ENCODE data around the gene SMIM8. TPM values are rescaled to one million over a fixed set of nuclear protein-coding genes. Genes with fewer than 3 reads are reported as not detected.
"Not testable (repeated sequence)": the region's sequence is repeated elsewhere in the genome, so short reads cannot be mapped to it uniquely, and the experiment has no call there.

SMIM8 gene
- total RNA-seq, 1 donor from 2014 or later = 13.5 TPM

- Mint-ChIP-seq H3K27ac (ENCODE audit: unreplicated experiment) (no peak overlapping the region), H3K27me3 (ENCODE audit: low read depth) (peaks cover 16% of the 10 kb centered on the region), H3K4me1 (no peaks in the 10 kb centered on the region), H3K4me3 (no peak overlapping the region), H3K36me3 (ENCODE audit: low read depth) (no peaks in the 10 kb centered on the region), H3K9me3 (no peaks in the 10 kb centered on the region)
- no peak for DNase-seq (ENCODE audit: low read depth, low spot score)
- TF ChIP-seq CTCF (conservative IDR thresholded peaks at IDR 0.05) = no peak
These were observed 7.3 kb upstream of the SMIM8 start for GRCh38 chr6:87315071-87315470.

- H3K4me3 Mint-ChIP-seq = peak overlapping the region; percentile 17
- H3K27me3 Mint-ChIP-seq (ENCODE audit: low read depth) = peaks cover 3% of the 10 kb centered on the region
- no peak overlapping the region for H3K27ac Mint-ChIP-seq (ENCODE audit: unreplicated experiment)
- DNase-seq (ENCODE audit: low read depth, low spot score) = no peak
- peaks cover 4% of the 10 kb centered on the region for H3K36me3 Mint-ChIP-seq (ENCODE audit: low read depth)
- no peak for TF ChIP-seq CTCF (conservative IDR thresholded peaks at IDR 0.05)
- H3K4me1 Mint-ChIP-seq = peaks cover 9% of the 10 kb centered on the region
- H3K9me3 Mint-ChIP-seq = peaks cover 4% of the 10 kb centered on the region
These were observed 3.0 kb upstream of the SMIM8 start for GRCh38 chr6:87319271-87319987.

- Mint-ChIP-seq H3K36me3 (ENCODE audit: low read depth) (peaks cover 23% of the 10 kb centered on the region), H3K4me1 (peaks cover 17% of the 10 kb centered on the region), H3K4me3 (peak overlapping the region; percentile 69)
- DNase-seq (ENCODE audit: low read depth, low spot score); H3K9me3 Mint-ChIP-seq; H3K27me3 Mint-ChIP-seq (ENCODE audit: low read depth); H3K27ac Mint-ChIP-seq (ENCODE audit: unreplicated experiment): not testable (repeated sequence)
These were observed 1.5 kb downstream of the SMIM8 start for GRCh38 chr6:87323880-87324279.

- no peak overlapping the region for H3K27ac Mint-ChIP-seq (ENCODE audit: unreplicated experiment)
- peaks cover 23% of the 10 kb centered on the region for H3K4me1 Mint-ChIP-seq
- peaks cover 16% of the 10 kb centered on the region for H3K36me3 Mint-ChIP-seq (ENCODE audit: low read depth)
- no peaks in the 10 kb centered on the region for H3K27me3 Mint-ChIP-seq (ENCODE audit: low read depth)
- no peak for TF ChIP-seq CTCF (conservative IDR thresholded peaks at IDR 0.05)
- no peak overlapping the region for H3K4me3 Mint-ChIP-seq
- H3K9me3 Mint-ChIP-seq = no peaks in the 10 kb centered on the region
- DNase-seq (ENCODE audit: low read depth, low spot score) = no peak
These were observed 8.6 kb downstream of the SMIM8 start for GRCh38 chr6:87330961-87331360.

- TF ChIP-seq CTCF (conservative IDR thresholded peaks at IDR 0.05) = no peak
- no peaks in the 10 kb centered on the region for H3K27me3 Mint-ChIP-seq (ENCODE audit: low read depth)
- H3K4me3 Mint-ChIP-seq = no peak overlapping the region
- no peak overlapping the region for H3K27ac Mint-ChIP-seq (ENCODE audit: unreplicated experiment)
- H3K9me3 Mint-ChIP-seq = no peaks in the 10 kb centered on the region
- no peak for DNase-seq (ENCODE audit: low read depth, low spot score)
- H3K4me1 Mint-ChIP-seq = peaks cover 21% of the 10 kb centered on the region
- peaks cover 7% of the 10 kb centered on the region for H3K36me3 Mint-ChIP-seq (ENCODE audit: low read depth)
These were observed 10.6 kb downstream of the SMIM8 start for GRCh38 chr6:87333033-87333432.

- H3K9me3 Mint-ChIP-seq = no peaks in the 10 kb centered on the region
- no peak overlapping the region for H3K4me3 Mint-ChIP-seq
- DNase-seq (ENCODE audit: low read depth, low spot score) = no peak
- no peaks in the 10 kb centered on the region for H3K27me3 Mint-ChIP-seq (ENCODE audit: low read depth)
- peaks cover 16% of the 10 kb centered on the region for H3K4me1 Mint-ChIP-seq
- H3K27ac Mint-ChIP-seq (ENCODE audit: unreplicated experiment) = peak overlapping the region; percentile 31
- no peak for TF ChIP-seq CTCF (conservative IDR thresholded peaks at IDR 0.05)
- H3K36me3 Mint-ChIP-seq (ENCODE audit: low read depth) = peaks cover 3% of the 10 kb centered on the region
These were observed 11.3 kb downstream of the SMIM8 start for GRCh38 chr6:87333591-87334181.

All from neural crest cell (in vitro differentiated cells).